Measurements from ENCODE around the gene MYL7.

DNA sequence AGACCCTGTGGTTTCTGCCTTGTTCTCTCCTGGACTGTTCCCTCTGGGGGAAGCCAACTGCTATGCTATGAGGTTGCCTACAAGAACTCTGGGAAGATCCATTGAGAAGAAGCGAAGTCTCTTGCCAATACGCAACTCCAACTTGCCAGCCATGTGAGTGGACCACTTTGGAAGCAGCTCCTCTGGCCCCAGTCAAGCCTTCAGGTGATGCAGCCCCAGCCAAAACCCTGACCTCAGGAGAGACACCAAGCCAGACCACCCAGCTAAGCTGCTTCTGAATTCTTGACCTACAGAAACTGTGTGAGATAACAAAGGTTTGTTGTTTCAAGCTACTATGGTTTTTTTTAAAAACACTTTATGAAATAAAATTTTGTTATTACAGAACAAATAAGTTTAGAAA lies 20.2 kb upstream of the MYL7 start:
- TF ChIP-seq, protein P1, sequence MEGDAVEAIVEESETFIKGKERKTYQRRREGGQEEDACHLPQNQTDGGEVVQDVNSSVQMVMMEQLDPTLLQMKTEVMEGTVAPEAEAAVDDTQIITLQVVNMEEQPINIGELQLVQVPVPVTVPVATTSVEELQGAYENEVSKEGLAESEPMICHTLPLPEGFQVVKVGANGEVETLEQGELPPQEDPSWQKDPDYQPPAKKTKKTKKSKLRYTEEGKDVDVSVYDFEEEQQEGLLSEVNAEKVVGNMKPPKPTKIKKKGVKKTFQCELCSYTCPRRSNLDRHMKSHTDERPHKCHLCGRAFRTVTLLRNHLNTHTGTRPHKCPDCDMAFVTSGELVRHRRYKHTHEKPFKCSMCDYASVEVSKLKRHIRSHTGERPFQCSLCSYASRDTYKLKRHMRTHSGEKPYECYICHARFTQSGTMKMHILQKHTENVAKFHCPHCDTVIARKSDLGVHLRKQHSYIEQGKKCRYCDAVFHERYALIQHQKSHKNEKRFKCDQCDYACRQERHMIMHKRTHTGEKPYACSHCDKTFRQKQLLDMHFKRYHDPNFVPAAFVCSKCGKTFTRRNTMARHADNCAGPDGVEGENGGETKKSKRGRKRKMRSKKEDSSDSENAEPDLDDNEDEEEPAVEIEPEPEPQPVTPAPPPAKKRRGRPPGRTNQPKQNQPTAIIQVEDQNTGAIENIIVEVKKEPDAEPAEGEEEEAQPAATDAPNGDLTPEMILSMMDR (IDR thresholded peaks at IDR 0.05), result no peak
- no peak for TF ChIP-seq EP300 (IDR thresholded peaks at IDR 0.05)
- TF ChIP-seq POLR2A (IDR thresholded peaks at IDR 0.05), result no peak

All from tibial nerve (tissue), 4 donors.